Esophagus muscularis mucosa (tissue), 4 donors: ENCODE results near the gene MMP24. TPM values are rescaled to one million over a fixed set of nuclear protein-coding genes. Genes with fewer than 3 reads are reported as not detected.

Source experiments
- DNase-seq: peaks from one replicate; pipeline ENCODE4 v3.0.0-alpha.2; 2017; ENCODE audit errors: extremely low spot score
- H3K27ac ChIP-seq, 4 donors: fragments of 200-600 bp; sonication (generic); replicated peaks in 1 of 4; 1 replicate in 3 of 4; 2 replicates in 1 of 4; pipeline ENCODE4 v1.5.1; 2016 to 2019; ENCODE audit warnings: mild to moderate bottlenecking in 1 of 4
- H3K27me3 ChIP-seq, 4 donors: fragments of 200-600 bp; sonication (generic); one replicate each; pipeline versions ENCODE4 v1.5.1 to v1.6.0; 2016 to 2019
- H3K36me3 ChIP-seq, 4 donors: fragments of 200-600 bp; sonication (generic); one replicate each; pipeline ENCODE4 v1.5.1; 2016 to 2019
- H3K4me1 ChIP-seq, 4 donors: fragments of 200-600 bp; sonication (generic); one replicate each; pipeline ENCODE4 v1.5.1; 2016 to 2019
- H3K4me3 ChIP-seq, 4 donors: fragments of 200-600 bp; sonication (generic); 1 replicate in 2 of 4; 2 replicates in 2 of 4; pipeline ENCODE4 v1.5.1; 2016 to 2019; ENCODE audit warnings: mild to moderate bottlenecking in 4 of 4, moderate library complexity in 1 of 4
- H3K9me3 ChIP-seq, 4 donors: fragments of 200-600 bp; sonication (generic); 1 replicate in 3 of 4; 2 replicates in 1 of 4; pipeline ENCODE4 v1.5.1; 2016 to 2019
- CTCF ChIP-seq, 3 experiments: fragments of 200-600 bp in 2 of 3; fragments of 450-650 bp in 1 of 3; sonication (generic) in 2 of 3; IDR thresholded peaks; one replicate each; pipeline ENCODE4 v1.5.1; 2017 to 2019; ENCODE audit warnings: antibody characterized with exemption in 3 of 3, mild to moderate bottlenecking in 2 of 3, moderate library complexity in 1 of 3
- EP300 ChIP-seq: sonication (generic); formaldehyde crosslinking; IDR thresholded peaks from one replicate; pipeline ENCODE4 v1.6.1; 2017; ENCODE audit warnings: antibody characterized with exemption
- POLR2A ChIP-seq: fragments of 450-650 bp; IDR thresholded peaks from one replicate; pipeline ENCODE4 v1.6.1; 2017; ENCODE audit warnings: antibody characterized with exemption, moderate library complexity, mild to moderate bottlenecking, low read depth
- POLR2AphosphoS5 ChIP-seq, 2 donors: sonication (generic); formaldehyde crosslinking; IDR thresholded peaks; one replicate each; pipeline ENCODE4 v1.6.1; 2017; ENCODE audit warnings: antibody characterized with exemption in 2 of 2
- WGBS: methylation state at CpG from one replicate; pipeline ENCODE4 v1.1.5; 2018; 5-methylcytosine and 5-hydroxymethylcytosine counted together
- intact Hi-C: fragments of 100-400 bp; cut with DNase I; formaldehyde crosslinking; loops from one replicate; pipeline ENCODE4 v1.15.1; 2023
- total RNA-seq, 4 donors: library from RNA; depleted of rRNA; stranded (reverse); fragments of >200 nt; gene quantifications; one replicate each; pipeline versions ENCODE4 v1.1.0 to v1.2.1, GENCODE V29; 2016

The MMP24 gene
- total RNA-seq, 4 donors from 2014 or later = 0.83 to 4.0 (median 2.0) TPM

GRCh38 chr20:35303735-35304491 lies 77.4 kb downstream of the MMP24 start:
- peak; percentile 96 for DNase-seq
- Histone ChIP-seq H3K27ac (peak overlapping the region in 1 of 4 donors; percentile 3), H3K4me1 (peaks cover 22 to 65% (median 63%) of the 10 kb centered on the region in 4 donors), H3K4me3 (no peak overlapping the region), H3K36me3 (peaks cover 0 to 14% (median 5%) of the 10 kb centered on the region in 4 donors), H3K9me3 (no peaks in the 10 kb centered on the region), H3K27me3 (no peaks in the 10 kb centered on the region)
- intact Hi-C loops = loop anchor here (2.0 kb wide), 2 partner anchors 135 to 143 kb away; partner anchors contain the start of gene GDF5
- no peak for TF ChIP-seq POLR2A
- TF ChIP-seq POLR2AphosphoS5 (IDR thresholded peaks at IDR 0.05) = no peak
- peak; percentile 86 to 98 (median 91) for TF ChIP-seq CTCF (IDR thresholded peaks at IDR 0.05)
- TF ChIP-seq EP300 = no peak
- 20% methylated on average over 13 of the region's 18 CpGs for WGBS

- H3K27me3 ChIP-seq = no peaks in the 10 kb centered on the region
- H3K4me3 ChIP-seq = no peak overlapping the region
- intact Hi-C loops = loop anchor here (2.0 kb wide), 2 partner anchors 134 to 142 kb away; partner anchors contain the start of gene GDF5
- 97% methylated on average over 3 of the region's 6 CpGs for WGBS
- peaks cover 0 to 25% (median 5%) of the 10 kb centered on the region in 4 donors for H3K36me3 ChIP-seq
- no peak for DNase-seq
- no peaks in the 10 kb centered on the region for H3K9me3 ChIP-seq
- H3K27ac ChIP-seq = no peak overlapping the region
- peaks cover 22 to 66% (median 65%) of the 10 kb centered on the region in 4 donors for H3K4me1 ChIP-seq
- TF ChIP-seq CTCF (IDR thresholded peaks at IDR 0.05) (no peak), EP300 (no peak), POLR2AphosphoS5 (IDR thresholded peaks at IDR 0.05) (no peak), POLR2A (no peak)
These were observed 78.5 kb downstream of the MMP24 start for GRCh38 chr20:35304956-35305355.

- H3K36me3 ChIP-seq = peaks cover 0 to 28% (median 5%) of the 10 kb centered on the region in 4 donors
- H3K4me1 ChIP-seq = peaks cover 22 to 66% (median 65%) of the 10 kb centered on the region in 4 donors
- intact Hi-C loops = loop anchor here (2.0 kb wide), 2 partner anchors 133 to 141 kb away; partner anchors contain the start of gene GDF5
- whole genome bisulfite sequencing = 82% methylated on average over 11 of the region's 12 CpGs
- H3K27ac ChIP-seq = peak overlapping the region in 2 of 4 donors; percentile 37 to 52
- no peaks in the 10 kb centered on the region for H3K27me3 ChIP-seq
- H3K9me3 ChIP-seq = no peaks in the 10 kb centered on the region
- TF ChIP-seq CTCF (IDR thresholded peaks at IDR 0.05) = no peak
- TF ChIP-seq POLR2AphosphoS5 (IDR thresholded peaks at IDR 0.05) = peak in 1 of 2 donors; percentile 58
- H3K4me3 ChIP-seq = no peak overlapping the region
- DNase-seq = no peak
These were observed 79.4 kb downstream of the MMP24 start for GRCh38 chr20:35305682-35306556.

GRCh38 chr20:35306931-35307517 lies 80.5 kb downstream of the MMP24 start:
- peaks cover 22 to 63% (median 62%) of the 10 kb centered on the region in 4 donors for H3K4me1 ChIP-seq
- intact Hi-C loops = no loop called here
- no peak overlapping the region for H3K4me3 ChIP-seq
- no peaks in the 10 kb centered on the region for H3K9me3 ChIP-seq
- TF ChIP-seq POLR2AphosphoS5 (IDR thresholded peaks at IDR 0.05) (peak in 1 of 2 donors; percentile 12), POLR2A (no peak), CTCF (IDR thresholded peaks at IDR 0.05) (peak; percentile 38 to 64 (median 45)), EP300 (no peak)
- H3K27me3 ChIP-seq = no peaks in the 10 kb centered on the region
- H3K27ac ChIP-seq = peak overlapping the region; percentile 40 to 60 (median 51)
- DNase-seq = no peak
- H3K36me3 ChIP-seq = peaks cover 0 to 28% (median 5%) of the 10 kb centered on the region in 4 donors
- whole genome bisulfite sequencing = 62% methylated on average over 3 of the region's 4 CpGs
